K562 (cell line): ENCODE results near the gene TNPO2. TPM values are rescaled to one million over a fixed set of nuclear protein-coding genes. Genes with fewer than 3 reads are reported as not detected.
A peak's percentile ranks its signal among the peaks of the same experiment; 100 is the strongest.

ENCODE experiments used
- BHLHE40 ChIP-seq: IDR thresholded peaks from 2 replicates; pipeline ENCODE4 v1.6.1; 2011; ENCODE audit warnings: low read length, improper control_type of control experiment
- DDX20 ChIP-seq: fragments of 450-650 bp; IDR thresholded peaks from 2 replicates; pipeline ENCODE4 v1.6.1; 2016; ENCODE audit warnings: missing genetic modification characterization, low read depth, mild to moderate bottlenecking, missing compliant biosample characterization, moderate library complexity
- ETV6 ChIP-seq, 3 experiments: fragments of 150-350 bp in 1 of 3; sonication (generic) in 1 of 3; formaldehyde crosslinking in 1 of 3; IDR thresholded peaks; 2 replicates each; pipeline versions ENCODE4 v1.6.1 to v1.8.0; 2014 to 2022; ENCODE audit warnings: borderline replicate concordance in 2 of 3, low read depth in 2 of 3, antibody characterized with exemption in 1 of 3, low read length in 1 of 3, mild to moderate bottlenecking in 1 of 3, missing genetic modification reagents in 1 of 3
- FUS ChIP-seq: fragments of 200-400 bp; formaldehyde crosslinking; optimal IDR thresholded peaks from 2 replicates; pipeline ENCODE3; 2017; ENCODE audit warnings: low read depth, low read length
- HIVEP1 ChIP-seq: fragments of 250-450 bp; sonication (Bioruptor Pico); IDR thresholded peaks from 2 replicates; pipeline ENCODE4 v1.4.0; 2020; ENCODE audit warnings: mild to moderate bottlenecking
- HNRNPK ChIP-seq: fragments of 200-400 bp; formaldehyde crosslinking; IDR thresholded peaks from one replicate; pipeline ENCODE4 v1.6.1; 2018; ENCODE audit warnings: mild to moderate bottlenecking, low read depth, low read length; ENCODE audit not compliant: poor library complexity, severe bottlenecking
- ILK ChIP-seq: fragments of 450-650 bp; IDR thresholded peaks from 2 replicates; pipeline ENCODE4 v1.6.1; 2016; ENCODE audit warnings: missing genetic modification characterization, low read depth, mild to moderate bottlenecking, missing compliant biosample characterization, moderate library complexity, borderline replicate concordance
- KAT7 ChIP-seq: sonication (generic); formaldehyde crosslinking; IDR thresholded peaks from 2 replicates; pipeline ENCODE4 v1.8.0; 2022; ENCODE audit warnings: missing genetic modification reagents, mild to moderate bottlenecking, borderline replicate concordance
- PHB2 ChIP-seq: fragments of 450-650 bp; IDR thresholded peaks from 2 replicates; pipeline ENCODE4 v1.6.1; 2017; ENCODE audit warnings: low read depth
- PML ChIP-seq: IDR thresholded peaks from 2 replicates; pipeline ENCODE4 v1.6.1; 2012; ENCODE audit warnings: low read length, inconsistent platforms
- SMARCA4 ChIP-seq: fragments of 450-650 bp; IDR thresholded peaks from 2 replicates; pipeline ENCODE4 v1.6.1; 2016
- SMARCC2 ChIP-seq: fragments of 450-650 bp; IDR thresholded peaks from 2 replicates; pipeline ENCODE4 v1.6.1; 2017; ENCODE audit warnings: antibody characterized with exemption, moderate library complexity, mild to moderate bottlenecking, low read depth
- SREBF2 ChIP-seq: sonication (generic); formaldehyde crosslinking; IDR thresholded peaks from 2 replicates; pipeline ENCODE4 v1.4.0; 2020; ENCODE audit warnings: mild to moderate bottlenecking, missing genetic modification reagents
- SRSF7 ChIP-seq: fragments of 200-400 bp; formaldehyde crosslinking; optimal IDR thresholded peaks from 2 replicates; pipeline ENCODE3; 2017; ENCODE audit warnings: mild to moderate bottlenecking, low read depth, low read length
- THRAP3 ChIP-seq: fragments of 450-650 bp; IDR thresholded peaks from 2 replicates; pipeline ENCODE4 v1.6.1; 2016; ENCODE audit warnings: mild to moderate bottlenecking, inconsistent platforms, borderline replicate concordance
- ZFP30 ChIP-seq: fragments of 250-450 bp; sonication (Bioruptor Pico); IDR thresholded peaks from 2 replicates; pipeline ENCODE4 v1.8.0; 2022; ENCODE audit warnings: moderate library complexity, mild to moderate bottlenecking, inconsistent platforms, borderline replicate concordance
- ZNF121 ChIP-seq: sonication (generic); formaldehyde crosslinking; conservative IDR thresholded peaks from 2 replicates; pipeline ENCODE4 v1.8.0; 2022; ENCODE audit warnings: missing genetic modification reagents
- ZNF143 ChIP-seq: sonication (generic); formaldehyde crosslinking; IDR thresholded peaks from 2 replicates; pipeline ENCODE4 v1.9.0; 2022; ENCODE audit warnings: mild to moderate bottlenecking, missing genetic modification reagents
- ZNF212 ChIP-seq: fragments of 450-650 bp; formaldehyde crosslinking; IDR thresholded peaks from 2 replicates; pipeline ENCODE4 v1.4.0; 2020; ENCODE audit warnings: mild to moderate bottlenecking
- ZNF436 ChIP-seq: fragments of 250-450, 450-650 bp; sonication (Bioruptor Pico); formaldehyde crosslinking; IDR thresholded peaks from 2 replicates; pipeline ENCODE4 v1.7.0; 2020; ENCODE audit warnings: mild to moderate bottlenecking
- ZNF444 ChIP-seq: fragments of 250-450 bp; sonication (Bioruptor Pico); IDR thresholded peaks from 2 replicates; pipeline ENCODE4 v1.4.0; 2020; ENCODE audit warnings: mild to moderate bottlenecking, moderate library complexity
- polyA plus RNA-seq, 8 experiments: library from polyadenylated mRNA; depleted of rRNA in 4 of 8; stranded (reverse) in 5 of 8; unstranded in 3 of 8; fragments of >200 nt; fragmentation: Nextera tagmentation in 2 of 8; fragmentation: Illumina TruSeq in 1 of 8; extraction: Ambion mirVana in 2 of 8; extraction: Trizol in 1 of 8; gene quantifications; 2 replicates each; pipeline versions ENCODE4 v1.2.1 to v1.2.3, GENCODE V29; 2011 to 2014; ENCODE audit warnings: inconsistent platforms in 1 of 8, missing spikeins in 1 of 8
- total RNA-seq, 7 experiments: library from RNA; depleted of rRNA in 6 of 7; stranded (reverse); fragments of >200 nt in 6 of 7; fragmentation: Illumina TruSeq in 2 of 7; extraction: Trizol in 2 of 7; gene quantifications; 2 replicates each; pipeline versions ENCODE4 v1.2.1 to v1.2.3, GENCODE V29; 2011 to 2021; ENCODE audit warnings: low replicate concordance in 1 of 7
- TF ChIP-seq, protein P1 (sequence below): sonication (generic); formaldehyde crosslinking; IDR thresholded peaks from 2 replicates; pipeline ENCODE4 v1.8.1; 2022; ENCODE audit warnings: missing genetic modification reagents
- TF ChIP-seq, protein P2 (sequence below), 2 experiments: IDR thresholded peaks in 1 of 2; conservative IDR thresholded peaks in 1 of 2; 2 replicates each; pipeline ENCODE4 v1.6.1; 2016; ENCODE audit warnings: low read depth in 2 of 2, mild to moderate bottlenecking in 1 of 2, missing compliant biosample characterization in 1 of 2, missing genetic modification characterization in 1 of 2, moderate library complexity in 1 of 2
- TF ChIP-seq, protein P3 (sequence below): fragments of 450-650 bp; formaldehyde crosslinking; IDR thresholded peaks from 2 replicates; pipeline ENCODE4 v1.4.0; 2020; ENCODE audit warnings: mild to moderate bottlenecking

The TNPO2 gene
- total and polyA plus RNA-seq, 9 of the 15 experiments (the other 6 are each of a cell fraction or from before 2014, with no cell fraction given), result 6.0 to 126 (median 53.8) TPM

DNA sequence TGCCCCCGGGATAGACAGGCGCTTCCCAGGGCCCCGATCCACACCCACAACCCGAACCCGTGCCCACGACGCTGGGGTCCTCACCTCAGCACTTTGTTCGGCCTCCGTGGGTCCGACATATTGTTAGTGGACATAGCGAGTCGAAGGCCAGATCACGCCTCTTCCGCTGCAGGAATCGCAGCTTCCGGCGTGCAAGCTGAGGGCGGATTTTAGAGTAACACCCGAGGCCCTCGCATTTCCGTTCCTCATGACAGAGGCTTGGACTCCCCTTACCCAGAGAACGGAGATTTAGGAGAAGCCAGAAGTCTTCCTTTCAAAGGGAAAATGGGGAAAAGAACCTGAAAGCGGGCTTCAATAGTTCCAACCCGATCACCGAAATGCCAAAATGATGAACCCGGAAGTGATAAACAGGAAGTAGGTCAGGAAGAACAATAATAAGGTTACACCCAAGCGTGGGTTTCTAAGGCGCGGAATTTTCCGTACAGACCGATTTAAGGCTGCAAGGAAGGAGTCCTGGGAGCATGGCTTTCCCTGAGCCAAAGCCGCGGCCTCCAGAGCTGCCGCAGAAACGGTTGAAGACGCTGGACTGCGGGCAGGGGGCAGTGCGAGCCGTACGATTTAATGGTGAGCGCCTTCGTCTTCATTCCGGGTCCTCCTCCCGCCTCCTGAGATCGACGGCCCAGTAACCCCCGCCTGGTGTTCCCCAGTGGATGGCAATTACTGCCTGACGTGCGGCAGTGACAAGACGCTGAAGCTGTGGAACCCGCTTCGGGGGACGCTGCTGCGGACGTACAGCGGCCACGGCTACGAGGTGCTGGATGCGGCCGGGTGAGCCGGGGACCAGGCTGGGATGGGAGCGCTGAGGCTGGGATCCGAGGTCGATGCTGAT is 54.2 kb downstream of the TNPO2 start (continued):
- TF ChIP-seq FUS, result no peak
- no peak for TF ChIP-seq BHLHE40
- TF ChIP-seq ZNF444, result no peak
- no peak for TF ChIP-seq ZNF436 (CRISPR knock-in tag)
- TF ChIP-seq, protein P1, sequence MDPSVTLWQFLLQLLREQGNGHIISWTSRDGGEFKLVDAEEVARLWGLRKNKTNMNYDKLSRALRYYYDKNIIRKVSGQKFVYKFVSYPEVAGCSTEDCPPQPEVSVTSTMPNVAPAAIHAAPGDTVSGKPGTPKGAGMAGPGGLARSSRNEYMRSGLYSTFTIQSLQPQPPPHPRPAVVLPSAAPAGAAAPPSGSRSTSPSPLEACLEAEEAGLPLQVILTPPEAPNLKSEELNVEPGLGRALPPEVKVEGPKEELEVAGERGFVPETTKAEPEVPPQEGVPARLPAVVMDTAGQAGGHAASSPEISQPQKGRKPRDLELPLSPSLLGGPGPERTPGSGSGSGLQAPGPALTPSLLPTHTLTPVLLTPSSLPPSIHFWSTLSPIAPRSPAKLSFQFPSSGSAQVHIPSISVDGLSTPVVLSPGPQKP, result no peak
- TF ChIP-seq SRSF7, result no peak
- TF ChIP-seq ZFP30 (CRISPR knock-in tag), result no peak
- TF ChIP-seq, protein P2, sequence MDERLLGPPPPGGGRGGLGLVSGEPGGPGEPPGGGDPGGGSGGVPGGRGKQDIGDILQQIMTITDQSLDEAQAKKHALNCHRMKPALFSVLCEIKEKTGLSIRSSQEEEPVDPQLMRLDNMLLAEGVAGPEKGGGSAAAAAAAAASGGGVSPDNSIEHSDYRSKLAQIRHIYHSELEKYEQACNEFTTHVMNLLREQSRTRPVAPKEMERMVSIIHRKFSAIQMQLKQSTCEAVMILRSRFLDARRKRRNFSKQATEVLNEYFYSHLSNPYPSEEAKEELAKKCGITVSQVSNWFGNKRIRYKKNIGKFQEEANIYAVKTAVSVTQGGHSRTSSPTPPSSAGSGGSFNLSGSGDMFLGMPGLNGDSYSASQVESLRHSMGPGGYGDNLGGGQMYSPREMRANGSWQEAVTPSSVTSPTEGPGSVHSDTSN (CRISPR knock-in tag; IDR thresholded peaks at IDR 0.05; ENCODE audit: low read depth), result no peak
- TF ChIP-seq, protein P2 (tag; conservative IDR thresholded peaks at IDR 0.05; ENCODE audit: low read depth), result no peak; the same call in 1 of the 2 replicates
- no peak for TF ChIP-seq PHB2
- TF ChIP-seq ZNF143 (CRISPR knock-in tag), result no peak
- TF ChIP-seq ZNF121 (CRISPR knock-in tag), result no peak
- TF ChIP-seq HNRNPK, result no peak
- no peak for TF ChIP-seq DDX20 (tag)
- no peak for TF ChIP-seq SMARCA4
- TF ChIP-seq ILK (tag), result no peak
- TF ChIP-seq ZNF212 (CRISPR knock-in tag), result no peak
- TF ChIP-seq SMARCC2, result no peak
- TF ChIP-seq SREBF2 (CRISPR knock-in tag), result no peak
- peak; percentile 97 for TF ChIP-seq THRAP3
- no peak for TF ChIP-seq HIVEP1
- TF ChIP-seq ETV6 (IDR thresholded peaks at IDR 0.05; ENCODE audit: borderline replicate concordance in 1 of 2, low read depth in 2 of 2, low read length in 1 of 2), result no peak
- no peak for TF ChIP-seq ETV6 (CRISPR knock-in tag; IDR thresholded peaks at IDR 0.05; ENCODE audit: borderline replicate concordance)
- peak; percentile 52; the same call in 1 of the 2 replicates for TF ChIP-seq KAT7 (CRISPR knock-in tag)
- peak; percentile 11; the same call in 1 of the 2 replicates for TF ChIP-seq PML
- TF ChIP-seq, protein P3, sequence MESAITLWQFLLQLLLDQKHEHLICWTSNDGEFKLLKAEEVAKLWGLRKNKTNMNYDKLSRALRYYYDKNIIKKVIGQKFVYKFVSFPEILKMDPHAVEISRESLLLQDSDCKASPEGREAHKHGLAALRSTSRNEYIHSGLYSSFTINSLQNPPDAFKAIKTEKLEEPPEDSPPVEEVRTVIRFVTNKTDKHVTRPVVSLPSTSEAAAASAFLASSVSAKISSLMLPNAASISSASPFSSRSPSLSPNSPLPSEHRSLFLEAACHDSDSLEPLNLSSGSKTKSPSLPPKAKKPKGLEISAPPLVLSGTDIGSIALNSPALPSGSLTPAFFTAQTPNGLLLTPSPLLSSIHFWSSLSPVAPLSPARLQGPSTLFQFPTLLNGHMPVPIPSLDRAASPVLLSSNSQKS (CRISPR knock-in tag), result no peak
